GM18867 (cell line): ENCODE results near the gene MAST1.
A peak's percentile ranks its signal among the peaks of the same experiment; 100 is the strongest.
"Not testable (repeated sequence)": the region's sequence is repeated elsewhere in the genome, so short reads cannot be mapped to it uniquely, and the experiment has no call there.

Experiments used
- ATAC-seq: cut with Tn5 transposase; IDR thresholded peaks from one replicate; pipeline ENCODE4 v1.9.1; 2021; ENCODE audit warnings: mild to moderate bottlenecking, moderate library complexity; ENCODE audit not compliant: unreplicated experiment

MAST1 gene

DNA sequence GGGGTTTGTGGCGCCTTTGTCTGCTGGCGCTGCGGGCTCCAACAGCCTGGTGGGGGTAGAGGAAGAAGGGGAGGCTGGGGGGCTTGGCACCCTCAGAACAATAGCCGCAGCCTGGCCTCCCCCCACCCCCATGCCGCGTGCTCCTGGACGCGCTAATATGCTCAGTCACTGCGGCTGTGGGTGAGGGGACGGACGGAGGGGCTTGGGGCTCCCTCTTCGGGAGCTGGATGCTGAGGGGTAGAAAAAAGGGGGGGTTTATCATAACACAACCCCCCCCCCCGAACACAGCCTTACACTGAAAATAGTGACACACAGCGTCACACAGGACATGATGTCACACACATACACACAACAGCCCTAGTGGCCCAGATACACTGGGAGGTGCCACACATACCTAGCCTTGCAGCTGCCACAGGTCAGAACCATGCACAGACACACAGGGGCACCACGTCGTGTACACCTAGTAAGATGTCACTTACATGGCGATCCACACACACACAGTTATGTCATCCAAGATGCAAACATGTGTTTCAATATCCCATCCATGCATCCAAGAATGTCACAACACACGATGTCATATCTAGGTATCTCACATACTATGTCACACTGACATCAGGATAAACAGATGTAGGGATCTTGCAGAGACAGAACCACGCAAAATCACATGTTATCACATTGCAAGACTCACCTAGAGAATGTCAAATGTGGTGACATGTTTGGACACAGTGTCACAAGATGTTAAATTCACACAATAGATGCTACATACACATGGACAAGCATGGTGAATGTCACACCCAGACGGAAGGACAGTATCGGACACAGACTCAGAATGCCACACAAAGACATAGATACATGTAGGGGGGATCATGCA is 806 bp downstream of the MAST1 start:
- ATAC-seq = no peak

DNA sequence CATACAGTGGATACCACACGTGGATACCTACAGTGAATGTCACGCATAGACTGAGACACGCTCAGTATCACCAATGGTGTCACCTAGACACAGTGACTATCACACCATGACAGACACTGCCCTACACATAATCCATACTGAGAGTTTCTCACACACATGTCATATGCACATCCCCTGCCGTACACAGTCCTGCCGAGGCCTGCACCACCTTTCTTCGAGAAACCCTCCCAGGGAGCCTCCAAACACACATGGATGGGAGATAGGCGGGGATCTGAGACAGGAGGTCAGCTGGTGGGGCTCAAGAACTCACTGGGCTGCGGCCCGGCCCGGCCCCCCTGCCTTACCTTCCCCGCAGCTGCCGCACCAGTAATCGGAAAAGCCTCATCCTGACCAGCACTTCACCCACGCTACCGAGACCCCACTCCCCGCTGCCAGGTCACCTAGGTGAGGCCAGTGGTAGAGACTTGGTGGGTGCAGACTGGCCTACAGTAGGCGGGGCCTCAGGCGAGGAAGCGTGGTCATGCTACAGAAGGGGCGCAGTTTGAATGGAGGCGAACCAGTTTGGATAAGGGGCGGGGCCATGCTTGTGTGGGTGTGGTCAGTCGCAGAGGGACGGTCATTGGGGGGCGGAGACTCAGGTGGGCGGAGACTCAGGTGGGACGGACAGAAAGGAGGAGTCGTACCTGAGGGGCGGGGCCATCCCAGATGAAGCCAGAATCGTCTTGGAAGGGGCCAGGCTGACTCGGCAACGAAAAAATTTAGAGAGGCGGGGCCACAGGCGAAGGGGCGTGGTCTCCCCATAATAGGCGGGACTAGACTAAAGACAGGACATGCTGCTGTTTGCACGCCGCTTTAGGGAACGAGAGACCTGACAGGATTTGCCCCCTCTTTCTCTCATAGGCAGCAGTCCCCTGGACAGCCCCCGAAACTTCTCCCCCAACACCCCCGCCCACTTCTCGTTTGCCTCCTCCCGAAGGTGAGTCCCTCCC is 2.1 kb downstream of the MAST1 start:
- no peak for ATAC-seq

GRCh38 chr19:12841094-12841493 is 2.8 kb downstream of the MAST1 start:
- no peak for ATAC-seq

- ATAC-seq = no peak
Measured at GRCh38 chr19:12842511-12842910, 4.2 kb downstream of the MAST1 start.

- ATAC-seq = no peak
Measured at GRCh38 chr19:12843328-12843727, 5.0 kb downstream of the MAST1 start.

GRCh38 chr19:12843999-12844732 is 5.9 kb downstream of the MAST1 start:
- ATAC-seq = no peak

DNA sequence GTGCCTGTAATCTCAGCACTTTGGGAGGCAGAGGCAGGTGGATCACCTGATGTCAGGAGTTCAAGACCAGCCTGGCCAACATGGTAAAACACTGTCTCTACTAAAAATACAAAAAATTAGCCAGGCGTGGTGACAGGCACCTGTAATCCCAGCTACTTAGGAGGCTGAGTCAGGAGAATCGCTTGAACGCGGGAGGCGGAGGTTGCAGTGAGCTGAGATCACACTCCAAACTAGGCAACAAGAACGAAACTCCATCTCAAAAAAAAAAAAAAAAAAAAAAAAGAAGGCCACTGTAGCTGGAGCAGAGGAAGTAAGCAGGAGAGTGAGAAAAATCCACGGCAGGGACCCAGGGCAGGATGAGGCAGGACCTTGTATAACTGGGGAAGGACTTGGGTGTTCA is 8.3 kb downstream of the MAST1 start:
- ATAC-seq = not testable (repeated sequence)

DNA sequence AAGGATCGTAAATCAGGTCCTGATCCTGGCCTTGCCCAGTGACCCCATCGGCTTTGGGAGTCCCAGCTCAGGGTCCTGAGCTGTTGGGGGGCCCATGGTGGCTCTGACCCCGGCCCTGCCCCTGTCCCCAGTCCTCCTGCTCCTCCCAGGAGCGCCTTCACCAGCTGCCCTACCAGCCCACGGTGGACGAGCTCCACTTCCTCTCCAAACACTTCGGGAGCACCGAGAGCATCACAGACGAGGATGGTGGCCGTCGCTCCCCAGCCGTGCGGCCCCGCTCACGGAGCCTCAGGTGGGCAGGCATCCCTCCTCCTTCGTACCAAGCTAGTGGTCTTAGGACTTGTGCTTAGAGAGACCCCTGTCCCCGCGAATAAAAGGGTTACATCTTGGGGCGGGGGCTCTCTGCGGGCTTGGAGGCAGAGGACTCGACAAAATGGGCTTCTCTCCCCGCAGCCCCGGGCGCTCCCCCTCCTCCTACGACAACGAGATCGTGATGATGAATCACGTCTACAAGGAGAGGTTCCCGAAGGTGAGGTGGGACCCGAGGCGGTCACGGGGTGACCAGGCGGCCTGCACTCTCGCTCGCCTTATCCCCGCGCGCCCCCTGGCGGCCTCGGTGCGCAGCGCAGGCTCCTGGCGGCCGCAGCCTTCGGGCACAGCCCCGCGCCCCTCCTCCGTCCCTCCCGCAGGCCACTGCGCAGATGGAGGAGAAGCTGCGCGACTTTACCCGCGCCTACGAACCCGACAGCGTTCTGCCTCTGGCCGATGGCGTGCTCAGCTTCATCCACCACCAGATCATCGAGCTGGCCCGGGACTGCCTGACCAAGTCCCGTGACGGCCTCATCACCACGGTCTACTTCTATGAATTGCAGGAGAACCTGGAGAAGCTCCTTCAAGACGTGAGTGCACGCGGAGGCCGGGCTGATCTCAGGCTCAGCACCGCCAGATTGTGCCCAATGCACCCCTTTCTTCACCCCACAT is 9.1 kb downstream of the MAST1 start:
- ATAC-seq = peak; percentile 65

- ATAC-seq = no peak
Measured at GRCh38 chr19:12856653-12857052, 18.3 kb downstream of the MAST1 start.

GRCh38 chr19:12858041-12858928 is 20.0 kb downstream of the MAST1 start:
- no peak for ATAC-seq

GRCh38 chr19:12859546-12859945 is 21.2 kb downstream of the MAST1 start:
- ATAC-seq = no peak

GRCh38 chr19:12864143-12864542 is 25.8 kb downstream of the MAST1 start:
- ATAC-seq = no peak

GRCh38 chr19:12864721-12865715 is 26.7 kb downstream of the MAST1 start:
- ATAC-seq = no peak

DNA sequence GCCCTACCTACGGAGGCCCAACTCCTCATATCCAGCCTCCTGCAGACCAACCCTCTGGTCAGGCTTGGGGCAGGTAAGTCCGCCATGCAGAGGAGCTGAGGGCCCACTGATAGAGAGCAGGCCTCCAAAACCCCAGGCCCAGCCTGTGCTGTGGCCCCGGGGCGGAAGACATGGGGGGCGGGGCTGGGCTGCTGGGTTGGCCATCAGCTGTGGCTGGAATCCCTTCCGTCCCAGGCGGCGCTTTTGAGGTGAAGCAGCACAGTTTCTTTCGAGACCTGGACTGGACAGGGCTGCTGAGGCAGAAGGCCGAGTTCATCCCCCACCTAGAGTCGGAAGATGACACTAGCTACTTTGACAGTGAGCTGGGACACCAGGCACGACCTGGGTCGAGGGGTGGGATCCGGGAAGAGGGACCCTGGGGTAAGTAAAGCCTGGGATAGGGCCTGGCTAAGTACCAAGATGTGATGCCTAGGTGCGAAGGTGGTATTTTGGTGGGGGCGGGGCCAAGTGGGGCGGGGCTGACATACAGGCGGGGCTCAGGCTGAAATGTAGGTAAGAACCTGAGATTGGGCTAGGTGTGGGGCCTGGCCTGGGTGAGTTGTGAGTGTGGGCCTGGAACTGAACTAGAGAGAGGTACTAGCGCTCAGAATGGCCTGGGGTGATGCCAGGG is 27.6 kb downstream of the MAST1 start:
- no peak for ATAC-seq

- no peak for ATAC-seq
Measured at GRCh38 chr19:12866416-12867119, 28.3 kb downstream of the MAST1 start.
